Body of pancreas (tissue), 4 donors: ENCODE measurements around the gene LRFN5. TPM values are rescaled to one million over a fixed set of nuclear protein-coding genes. Genes with fewer than 3 reads are reported as not detected.
"Not testable (repeated sequence)": the region's sequence is repeated elsewhere in the genome, so short reads cannot be mapped to it uniquely, and the experiment has no call there.

Experiments used
- ATAC-seq: fragments of 150-250 bp; one replicate; pipeline ENCODE4 v1.9.1; 2016
- DNase-seq, 4 donors: peaks; one replicate each; pipeline ENCODE4 v3.0.0-alpha.2; 2019
- H3K27ac ChIP-seq, 4 donors: fragments of 200-600 bp; sonication (generic); 1 replicate in 3 of 4; 2 replicates in 1 of 4; pipeline versions ENCODE4 v1.5.1 to v1.6.1; 2016 to 2019; ENCODE audit warnings: mild to moderate bottlenecking in 1 of 4, mixed read lengths in 1 of 4, moderate library complexity in 1 of 4
- H3K27me3 ChIP-seq, 2 donors: fragments of 200-600 bp; sonication (generic); one replicate each; pipeline ENCODE4 v1.6.0; 2016; ENCODE audit warnings: mild to moderate bottlenecking in 1 of 2
- H3K36me3 ChIP-seq, 2 donors: fragments of 200-600 bp; sonication (generic); replicated peaks in 1 of 2; 2 replicates each; pipeline ENCODE4 v1.5.1; 2016; ENCODE audit warnings: low read depth in 2 of 2; ENCODE audit not compliant: insufficient read depth in 1 of 2
- H3K4me1 ChIP-seq: fragments of 200-600 bp; sonication (generic); one replicate; pipeline ENCODE4 v1.6.0; 2016
- H3K4me3 ChIP-seq, 2 donors: fragments of 200-600 bp; sonication (generic); 1 replicate in 1 of 2; 2 replicates in 1 of 2; pipeline ENCODE4 v1.5.1; 2016 to 2019
- H3K9me3 ChIP-seq, 3 donors: fragments of 200-600 bp; sonication (generic); 1 replicate in 2 of 3; 2 replicates in 1 of 3; pipeline ENCODE4 v1.5.1; 2016
- POLR2A ChIP-seq, 3 donors: fragments of 450-650 bp; IDR thresholded peaks; one replicate each; pipeline ENCODE4 v1.6.1; 2016; ENCODE audit warnings: antibody characterized with exemption in 3 of 3, mild to moderate bottlenecking in 2 of 3
- WGBS, 2 donors: methylation state at CpG; one replicate each; pipeline ENCODE4 v1.1.5; 2017; 5-methylcytosine and 5-hydroxymethylcytosine counted together
- intact Hi-C: fragments of 100-400 bp; cut with DNase I; formaldehyde crosslinking; loops from one replicate; pipeline ENCODE4 v1.15.1; 2023
- total RNA-seq, 2 donors: library from RNA; depleted of rRNA; stranded (reverse); fragments of >200 nt; gene quantifications; one replicate each; pipeline ENCODE4 v1.1.0, GENCODE V29; 2016
- TF ChIP-seq, protein P1 (sequence below), 7 experiments: fragments of 450-650 bp in 4 of 7; fragments of 200-600 bp in 3 of 7; sonication (generic) in 3 of 7; IDR thresholded peaks; one replicate each; pipeline ENCODE4 v1.5.1; 2016 to 2019; ENCODE audit warnings: antibody characterized with exemption in 7 of 7

Gene LRFN5
- total RNA-seq, 2 donors from 2014 or later, result 0.52 to 4.9 TPM

GRCh38 chr14:41905394-41905964 lies 298.8 kb downstream of the LRFN5 start:
- WGBS, 2 donors, result 82 to 84% methylated on average over 9 of the region's 9 CpGs
- Histone ChIP-seq H3K36me3 (no peaks in the 10 kb centered on the region), H3K27ac (no peak overlapping the region), H3K27me3 (no peaks in the 10 kb centered on the region), H3K4me3 (no peak overlapping the region), H3K9me3 (no peaks in the 10 kb centered on the region), H3K4me1 (no peaks in the 10 kb centered on the region)
- DNase-seq (no peak), ATAC-seq (no peak)
- TF ChIP-seq POLR2A (IDR thresholded peaks at IDR 0.05), result no peak
- TF ChIP-seq, protein P1, sequence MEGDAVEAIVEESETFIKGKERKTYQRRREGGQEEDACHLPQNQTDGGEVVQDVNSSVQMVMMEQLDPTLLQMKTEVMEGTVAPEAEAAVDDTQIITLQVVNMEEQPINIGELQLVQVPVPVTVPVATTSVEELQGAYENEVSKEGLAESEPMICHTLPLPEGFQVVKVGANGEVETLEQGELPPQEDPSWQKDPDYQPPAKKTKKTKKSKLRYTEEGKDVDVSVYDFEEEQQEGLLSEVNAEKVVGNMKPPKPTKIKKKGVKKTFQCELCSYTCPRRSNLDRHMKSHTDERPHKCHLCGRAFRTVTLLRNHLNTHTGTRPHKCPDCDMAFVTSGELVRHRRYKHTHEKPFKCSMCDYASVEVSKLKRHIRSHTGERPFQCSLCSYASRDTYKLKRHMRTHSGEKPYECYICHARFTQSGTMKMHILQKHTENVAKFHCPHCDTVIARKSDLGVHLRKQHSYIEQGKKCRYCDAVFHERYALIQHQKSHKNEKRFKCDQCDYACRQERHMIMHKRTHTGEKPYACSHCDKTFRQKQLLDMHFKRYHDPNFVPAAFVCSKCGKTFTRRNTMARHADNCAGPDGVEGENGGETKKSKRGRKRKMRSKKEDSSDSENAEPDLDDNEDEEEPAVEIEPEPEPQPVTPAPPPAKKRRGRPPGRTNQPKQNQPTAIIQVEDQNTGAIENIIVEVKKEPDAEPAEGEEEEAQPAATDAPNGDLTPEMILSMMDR (IDR thresholded peaks at IDR 0.05), result no peak
- intact Hi-C loops, result no loop called here

GRCh38 chr14:41911155-41911554 lies 304.5 kb downstream of the LRFN5 start:
- H3K36me3 ChIP-seq, H3K4me3 ChIP-seq, ATAC-seq, H3K9me3 ChIP-seq, H3K27me3 ChIP-seq, H3K4me1 ChIP-seq, H3K27ac ChIP-seq, intact Hi-C loops, DNase-seq: not testable (repeated sequence)
- 53 to 60% methylated on average over 12 of the region's 12 CpGs for WGBS, 2 donors

GRCh38 chr14:41913398-41913797 lies 306.7 kb downstream of the LRFN5 start:
- Histone ChIP-seq H3K4me1 (no peaks in the 10 kb centered on the region), H3K9me3 (peaks cover 0 to 2% (median 0%) of the 10 kb centered on the region in 3 donors), H3K4me3 (no peak overlapping the region), H3K27me3 (no peaks in the 10 kb centered on the region), H3K36me3 (no peaks in the 10 kb centered on the region), H3K27ac (no peak overlapping the region)
- DNase-seq, result no peak
- TF ChIP-seq, protein P1 (IDR thresholded peaks at IDR 0.05), result no peak
- no peak for TF ChIP-seq POLR2A (IDR thresholded peaks at IDR 0.05)
- WGBS, 2 donors, result 71 to 79% methylated on average over 2 of the region's 2 CpGs
- intact Hi-C loops, result no loop called here
- ATAC-seq, result no peak

DNA sequence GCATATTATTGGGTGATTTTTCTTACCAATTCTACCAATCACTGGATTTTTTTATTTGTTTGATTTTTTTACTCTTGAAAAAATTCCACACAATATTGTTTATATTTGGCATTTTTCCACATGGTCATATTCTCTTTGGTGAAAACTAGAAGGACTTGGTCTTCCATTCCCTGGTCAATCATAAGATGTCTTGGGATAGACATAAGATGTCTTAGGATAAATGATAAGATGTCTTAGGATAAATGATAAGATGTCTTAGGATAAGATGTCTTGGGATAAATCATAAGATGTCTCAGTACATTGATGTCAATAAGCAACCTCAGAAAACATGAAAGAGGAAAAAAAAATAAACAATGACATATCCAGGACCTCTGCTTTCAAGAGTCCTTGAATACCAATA lies 309.1 kb downstream of the LRFN5 start:
- Histone ChIP-seq H3K27me3 (no peaks in the 10 kb centered on the region), H3K9me3 (peaks cover 0 to 2% (median 0%) of the 10 kb centered on the region in 3 donors), H3K4me3 (no peak overlapping the region), H3K27ac (no peak overlapping the region), H3K36me3 (no peaks in the 10 kb centered on the region), H3K4me1 (no peaks in the 10 kb centered on the region)
- intact Hi-C loops, result no loop called here
- no peak for ATAC-seq
- TF ChIP-seq, protein P1 (IDR thresholded peaks at IDR 0.05), result no peak
- no peak for TF ChIP-seq POLR2A (IDR thresholded peaks at IDR 0.05)
- DNase-seq, result no peak

GRCh38 chr14:41916313-41916712 lies 309.6 kb downstream of the LRFN5 start:
- Histone ChIP-seq H3K4me1 (no peaks in the 10 kb centered on the region), H3K4me3 (no peak overlapping the region), H3K9me3 (peaks cover 0 to 2% (median 0%) of the 10 kb centered on the region in 3 donors), H3K27me3 (no peaks in the 10 kb centered on the region), H3K36me3 (no peaks in the 10 kb centered on the region), H3K27ac (no peak overlapping the region)
- TF ChIP-seq, protein P1 (IDR thresholded peaks at IDR 0.05), result no peak
- no peak for DNase-seq
- ATAC-seq, result no peak
- intact Hi-C loops, result no loop called here
